Upper lobe of left lung (tissue), 4 donors: ENCODE data around the gene ADAMTS3.

Source experiments
- POLR2AphosphoS5 ChIP-seq, 2 donors: sonication (generic); formaldehyde crosslinking; IDR thresholded peaks; one replicate each; pipeline ENCODE4 v1.5.1; 2017; ENCODE audit warnings: antibody characterized with exemption in 2 of 2
- TF ChIP-seq, protein P1 (sequence below), 6 experiments: fragments of 450-650 bp in 4 of 6; fragments of 200-600 bp in 2 of 6; sonication (generic) in 2 of 6; IDR thresholded peaks; one replicate each; pipeline ENCODE4 v1.5.1; 2016 to 2019; ENCODE audit warnings: antibody characterized with exemption in 6 of 6

- TF ChIP-seq, protein P1, sequence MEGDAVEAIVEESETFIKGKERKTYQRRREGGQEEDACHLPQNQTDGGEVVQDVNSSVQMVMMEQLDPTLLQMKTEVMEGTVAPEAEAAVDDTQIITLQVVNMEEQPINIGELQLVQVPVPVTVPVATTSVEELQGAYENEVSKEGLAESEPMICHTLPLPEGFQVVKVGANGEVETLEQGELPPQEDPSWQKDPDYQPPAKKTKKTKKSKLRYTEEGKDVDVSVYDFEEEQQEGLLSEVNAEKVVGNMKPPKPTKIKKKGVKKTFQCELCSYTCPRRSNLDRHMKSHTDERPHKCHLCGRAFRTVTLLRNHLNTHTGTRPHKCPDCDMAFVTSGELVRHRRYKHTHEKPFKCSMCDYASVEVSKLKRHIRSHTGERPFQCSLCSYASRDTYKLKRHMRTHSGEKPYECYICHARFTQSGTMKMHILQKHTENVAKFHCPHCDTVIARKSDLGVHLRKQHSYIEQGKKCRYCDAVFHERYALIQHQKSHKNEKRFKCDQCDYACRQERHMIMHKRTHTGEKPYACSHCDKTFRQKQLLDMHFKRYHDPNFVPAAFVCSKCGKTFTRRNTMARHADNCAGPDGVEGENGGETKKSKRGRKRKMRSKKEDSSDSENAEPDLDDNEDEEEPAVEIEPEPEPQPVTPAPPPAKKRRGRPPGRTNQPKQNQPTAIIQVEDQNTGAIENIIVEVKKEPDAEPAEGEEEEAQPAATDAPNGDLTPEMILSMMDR (IDR thresholded peaks at IDR 0.05), result no peak
- no peak for TF ChIP-seq POLR2AphosphoS5 (IDR thresholded peaks at IDR 0.05)
Measured at GRCh38 chr4:72529148-72529822, 39.7 kb downstream of the ADAMTS3 start.
